ENCODE measurements around the gene CMSS1.

Gene CMSS1

DNA sequence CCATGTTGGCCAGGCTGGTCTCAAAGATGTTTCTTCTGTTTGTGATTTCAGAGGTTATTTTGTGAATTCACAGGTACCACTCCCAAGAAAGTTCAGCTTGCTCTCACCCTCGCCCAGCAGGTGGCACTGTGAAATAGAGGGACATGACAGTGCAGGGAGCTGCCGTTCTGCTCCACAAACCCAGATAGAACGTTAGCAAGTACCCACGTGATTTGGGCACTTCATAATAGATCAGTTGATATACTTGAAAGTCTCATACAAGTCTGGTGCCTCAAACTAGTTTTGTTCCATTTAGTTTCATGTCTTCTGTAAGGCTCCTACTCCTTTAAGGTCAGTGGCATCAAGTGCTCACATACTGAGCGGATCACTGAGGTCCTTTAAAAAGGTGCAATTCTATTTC, 251.2 kb downstream of the CMSS1 start:
- no peak overlapping the region for H3K27ac ChIP-seq
- ChIA-PET POLR2A (ENCODE audit: low non-redundant PET) (no interaction called here), CTCF (interaction anchor here (0.6 to 1.1 kb wide), 10 partner anchors 12 to 1547 kb away, joined by 3 to 7 read pairs (median 4); no protein-coding TSS in a partner anchor)
- DNase-seq (ENCODE audit: low spot score), result peak; percentile 50
- TF ChIP-seq, protein P1, sequence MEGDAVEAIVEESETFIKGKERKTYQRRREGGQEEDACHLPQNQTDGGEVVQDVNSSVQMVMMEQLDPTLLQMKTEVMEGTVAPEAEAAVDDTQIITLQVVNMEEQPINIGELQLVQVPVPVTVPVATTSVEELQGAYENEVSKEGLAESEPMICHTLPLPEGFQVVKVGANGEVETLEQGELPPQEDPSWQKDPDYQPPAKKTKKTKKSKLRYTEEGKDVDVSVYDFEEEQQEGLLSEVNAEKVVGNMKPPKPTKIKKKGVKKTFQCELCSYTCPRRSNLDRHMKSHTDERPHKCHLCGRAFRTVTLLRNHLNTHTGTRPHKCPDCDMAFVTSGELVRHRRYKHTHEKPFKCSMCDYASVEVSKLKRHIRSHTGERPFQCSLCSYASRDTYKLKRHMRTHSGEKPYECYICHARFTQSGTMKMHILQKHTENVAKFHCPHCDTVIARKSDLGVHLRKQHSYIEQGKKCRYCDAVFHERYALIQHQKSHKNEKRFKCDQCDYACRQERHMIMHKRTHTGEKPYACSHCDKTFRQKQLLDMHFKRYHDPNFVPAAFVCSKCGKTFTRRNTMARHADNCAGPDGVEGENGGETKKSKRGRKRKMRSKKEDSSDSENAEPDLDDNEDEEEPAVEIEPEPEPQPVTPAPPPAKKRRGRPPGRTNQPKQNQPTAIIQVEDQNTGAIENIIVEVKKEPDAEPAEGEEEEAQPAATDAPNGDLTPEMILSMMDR (conservative IDR thresholded peaks at IDR 0.05; ENCODE audit: low read depth), result peak; percentile 55

DNA sequence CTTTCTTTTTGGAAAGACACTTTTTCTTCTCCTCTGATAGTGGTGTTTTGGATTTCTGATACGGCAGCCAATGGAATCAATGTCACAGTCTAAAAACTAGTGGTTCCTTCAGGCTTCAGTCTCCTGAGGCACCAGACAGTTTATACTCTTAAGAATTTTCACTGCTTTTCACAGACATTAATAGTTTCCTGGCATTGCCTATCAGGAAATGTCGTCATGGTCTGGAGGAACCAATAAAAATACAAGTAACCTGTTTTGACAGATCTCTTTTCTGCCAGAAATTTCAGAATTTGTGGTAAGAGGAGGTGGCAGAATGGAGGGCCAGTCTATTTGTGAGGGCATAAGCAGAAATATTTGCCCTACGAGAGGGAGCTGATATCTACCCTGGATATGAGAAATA, 251.8 kb downstream of the CMSS1 start:
- ChIA-PET POLR2A (ENCODE audit: low non-redundant PET) (no interaction called here), CTCF (interaction anchor here (0.6 to 1.1 kb wide), 3 partner anchors 12 to 238 kb away, joined by 3 to 6 read pairs (median 4); no protein-coding TSS in a partner anchor)
- no peak overlapping the region for H3K27ac ChIP-seq
- DNase-seq (ENCODE audit: low spot score), result no peak
- TF ChIP-seq, protein P1 (conservative IDR thresholded peaks at IDR 0.05; ENCODE audit: low read depth), result no peak

DNA sequence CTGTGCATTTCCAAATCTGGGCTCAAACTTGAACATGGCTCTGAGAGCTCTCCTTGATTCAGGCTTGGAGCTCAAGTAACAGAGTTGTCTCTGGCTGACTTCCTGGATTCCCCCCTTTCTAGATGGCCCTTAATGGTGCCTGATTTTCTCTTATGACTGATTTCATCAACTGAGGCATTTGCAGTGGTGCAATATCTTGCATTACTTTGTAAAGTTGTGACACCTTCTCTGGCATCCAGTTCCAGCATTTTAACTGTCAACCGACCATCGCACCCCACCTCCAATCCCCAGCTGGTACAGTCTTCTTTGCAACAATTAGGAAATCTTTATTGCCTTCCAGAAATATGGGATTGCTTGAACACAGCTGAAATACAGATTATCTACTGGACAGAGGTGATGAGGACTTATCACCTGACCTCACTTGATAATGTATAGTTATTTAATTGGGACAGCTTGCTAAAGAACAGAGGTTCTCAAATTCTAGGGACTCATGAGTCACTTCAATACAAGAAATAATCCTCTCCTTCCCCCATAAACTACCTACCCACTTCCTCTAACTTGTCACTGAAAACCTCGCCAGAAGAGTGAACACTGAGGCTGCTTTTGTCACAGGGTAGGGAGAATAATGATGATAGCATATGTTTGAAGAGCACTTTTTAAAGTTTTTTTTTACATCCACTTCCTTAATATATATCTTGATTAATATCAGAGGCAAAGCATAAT, 254.8 kb downstream of the CMSS1 start:
- CTCF ChIA-PET, result interaction anchor here (0.8 kb wide), 1 partner anchor 41 kb away, joined by 3 read pairs; no protein-coding TSS in a partner anchor
- no peak for DNase-seq (ENCODE audit: low spot score)

DNA sequence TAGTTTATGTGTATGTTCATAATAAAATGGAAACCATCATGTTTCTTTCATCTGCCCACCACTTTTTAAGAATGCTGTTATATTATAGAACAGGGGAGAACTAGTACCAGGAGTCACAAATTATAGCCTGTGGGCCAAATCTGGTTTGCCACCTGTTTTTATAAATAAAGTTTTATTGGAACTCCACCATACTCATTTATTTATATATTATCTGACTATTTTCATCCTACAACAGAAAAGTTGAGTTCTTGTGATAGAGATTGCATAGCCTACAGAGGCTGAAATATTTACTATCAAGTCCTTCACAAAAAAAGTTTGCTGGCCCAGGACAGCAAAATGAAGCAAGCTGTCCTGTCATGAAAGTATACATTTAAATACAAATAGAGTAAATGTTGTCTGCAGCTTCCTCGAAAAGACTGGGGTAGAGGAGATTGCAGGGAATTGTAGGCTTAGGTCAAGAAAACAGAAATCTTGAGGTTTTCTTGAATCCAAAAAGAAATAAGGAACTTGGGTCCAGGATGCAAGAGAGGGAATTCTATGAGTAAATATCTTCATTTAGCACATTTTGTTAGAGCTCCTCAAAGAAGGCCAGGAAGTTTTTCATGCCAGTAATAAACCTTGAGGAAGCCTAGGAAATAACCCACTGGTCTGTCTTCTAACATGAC, 255.5 kb downstream of the CMSS1 start:
- ChIA-PET POLR2A (ENCODE audit: low non-redundant PET) (no interaction called here), CTCF (interaction anchor here (0.8 kb wide), 1 partner anchor 42 kb away, joined by 3 read pairs; no protein-coding TSS in a partner anchor)
- H3K27ac ChIP-seq, result no peak overlapping the region
- TF ChIP-seq, protein P1 (conservative IDR thresholded peaks at IDR 0.05; ENCODE audit: low read depth), result no peak
- no peak for DNase-seq (ENCODE audit: low spot score)

More for the DNA sequence above, 254.8 kb downstream of the CMSS1 start:
- H3K27ac ChIP-seq, result no peak overlapping the region
- POLR2A ChIA-PET (ENCODE audit: low non-redundant PET), result no interaction called here
- TF ChIP-seq, protein P1 (conservative IDR thresholded peaks at IDR 0.05; ENCODE audit: low read depth), result no peak

DNA sequence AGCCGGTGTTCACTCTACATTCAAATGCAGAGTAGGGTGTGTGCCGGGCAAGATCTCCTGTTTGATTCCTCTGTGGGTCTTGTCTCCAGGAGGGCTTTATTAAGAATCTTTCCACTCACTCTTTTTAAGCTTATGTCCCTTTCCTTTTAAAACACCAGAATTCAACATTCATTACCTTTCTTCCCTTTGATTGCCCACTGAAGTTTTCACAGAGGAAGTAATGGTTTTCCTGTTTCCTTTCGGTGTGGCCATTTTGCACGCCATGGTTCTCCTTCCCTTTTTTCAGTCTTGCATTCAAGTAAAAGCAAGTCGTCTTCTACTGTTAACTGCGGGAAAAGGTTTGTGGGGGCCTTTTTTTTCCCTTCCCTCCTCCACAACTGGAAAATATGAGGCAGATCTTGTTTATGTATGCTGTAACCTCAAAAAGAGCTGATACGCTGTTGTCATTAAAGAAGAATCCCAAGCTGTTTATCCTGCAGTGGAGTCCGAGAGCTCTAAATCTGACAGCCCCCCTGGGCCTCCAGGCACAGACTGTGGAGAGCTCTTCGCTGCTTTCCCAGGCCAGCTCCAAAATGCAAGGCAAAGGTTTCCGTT, 256.1 kb downstream of the CMSS1 start:
- ChIA-PET POLR2A (ENCODE audit: low non-redundant PET) (no interaction called here), CTCF (interaction anchor here (0.7 to 0.8 kb wide), 2 partner anchors 42 to 183 kb away, joined by 3 read pairs; no protein-coding TSS in a partner anchor)
- DNase-seq (ENCODE audit: low spot score), result no peak
- TF ChIP-seq, protein P1 (conservative IDR thresholded peaks at IDR 0.05; ENCODE audit: low read depth), result no peak
- H3K27ac ChIP-seq, result no peak overlapping the region

DNA sequence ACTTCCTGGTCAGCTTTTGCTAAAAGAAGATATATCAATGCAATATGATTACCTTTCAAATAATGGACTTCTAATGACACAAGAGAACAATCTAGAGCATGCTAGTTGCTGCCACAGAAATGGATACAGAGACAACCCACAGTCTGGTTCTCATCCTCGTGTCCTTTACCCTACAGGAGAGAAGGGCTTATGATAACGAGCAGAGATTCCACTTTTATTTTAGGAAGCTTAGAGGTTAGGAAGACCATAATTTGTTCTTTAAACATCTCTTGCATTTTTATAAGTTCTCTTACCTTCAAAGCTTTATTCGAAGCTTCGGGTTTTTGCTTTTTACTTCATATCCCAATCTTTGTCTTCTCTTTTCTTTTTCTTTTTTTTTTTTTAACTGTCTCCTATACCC, 257.5 kb downstream of the CMSS1 start:
- POLR2A ChIA-PET (ENCODE audit: low non-redundant PET), result no interaction called here
- DNase-seq (ENCODE audit: low spot score), result no peak
- no peak overlapping the region for H3K27ac ChIP-seq
- TF ChIP-seq, protein P1 (conservative IDR thresholded peaks at IDR 0.05; ENCODE audit: low read depth), result no peak
- CTCF ChIA-PET, result interaction anchor here (0.5 to 0.7 kb wide), 4 partner anchors 164 to 522 kb away, joined by 3 read pairs; no protein-coding TSS in a partner anchor

All from RWPE1 (cell line).